ENCODE results near the gene SH3RF3.
A peak's percentile ranks its signal among the peaks of the same experiment; 100 is the strongest.

Gene SH3RF3

GRCh38 chr2:109131777-109132176, 2.8 kb downstream of the SH3RF3 start:
- no peak for TF ChIP-seq CTCF (IDR thresholded peaks at IDR 0.05; ENCODE audit: control insufficient read depth, extremely low read depth, insufficient read depth)
- DNase-seq (ENCODE audit: low read depth): no peak
- no peak overlapping the region for H3K4me3 ChIP-seq (ENCODE audit: low read depth, low read length)

- H3K4me3 ChIP-seq (ENCODE audit: low read depth, low read length): no peak overlapping the region
- no peak for DNase-seq (ENCODE audit: low read depth)
- no peak for TF ChIP-seq CTCF (IDR thresholded peaks at IDR 0.05; ENCODE audit: control insufficient read depth, extremely low read depth, insufficient read depth)
These were observed 3.6 kb downstream of the SH3RF3 start for GRCh38 chr2:109132626-109133025.

GRCh38 chr2:109133746-109134145, 4.7 kb downstream of the SH3RF3 start:
- TF ChIP-seq CTCF (IDR thresholded peaks at IDR 0.05; ENCODE audit: control insufficient read depth, extremely low read depth, insufficient read depth): no peak

GRCh38 chr2:109134741-109135358, 5.8 kb downstream of the SH3RF3 start:
- TF ChIP-seq CTCF (IDR thresholded peaks at IDR 0.05; ENCODE audit: control insufficient read depth, extremely low read depth, insufficient read depth): no peak
- DNase-seq (ENCODE audit: low read depth): no peak
- H3K4me3 ChIP-seq (ENCODE audit: low read depth, low read length): no peak overlapping the region

More at GRCh38 chr2:109133746-109134145, 4.7 kb downstream of the SH3RF3 start:
- no peak overlapping the region for H3K4me3 ChIP-seq (ENCODE audit: low read depth, low read length)
- no peak for DNase-seq (ENCODE audit: low read depth)

GRCh38 chr2:109135359-109136197, 6.6 kb downstream of the SH3RF3 start:
- TF ChIP-seq CTCF (IDR thresholded peaks at IDR 0.05; ENCODE audit: control insufficient read depth, extremely low read depth, insufficient read depth): no peak
- H3K4me3 ChIP-seq (ENCODE audit: low read depth, low read length): no peak overlapping the region
- no peak for DNase-seq (ENCODE audit: low read depth)

- peak; percentile 63 for DNase-seq (ENCODE audit: low read depth)
- TF ChIP-seq CTCF (IDR thresholded peaks at IDR 0.05; ENCODE audit: control insufficient read depth, extremely low read depth, insufficient read depth): no peak
- H3K4me3 ChIP-seq (ENCODE audit: low read depth, low read length): no peak overlapping the region
These were observed 7.5 kb downstream of the SH3RF3 start for GRCh38 chr2:109136542-109136941.
